GM18870 (cell line): ENCODE data around the gene INPP5A.

Source experiments
- ATAC-seq: cut with Tn5 transposase; IDR thresholded peaks from one replicate; pipeline ENCODE4 v1.9.1; 2021; ENCODE audit warnings: moderate library complexity; ENCODE audit not compliant: unreplicated experiment

The INPP5A gene

GRCh38 chr10:132685101-132685891, 147.7 kb downstream of the INPP5A start:
- ATAC-seq = no peak

- ATAC-seq = no peak
Measured at GRCh38 chr10:132685921-132686680, 148.5 kb downstream of the INPP5A start.

DNA sequence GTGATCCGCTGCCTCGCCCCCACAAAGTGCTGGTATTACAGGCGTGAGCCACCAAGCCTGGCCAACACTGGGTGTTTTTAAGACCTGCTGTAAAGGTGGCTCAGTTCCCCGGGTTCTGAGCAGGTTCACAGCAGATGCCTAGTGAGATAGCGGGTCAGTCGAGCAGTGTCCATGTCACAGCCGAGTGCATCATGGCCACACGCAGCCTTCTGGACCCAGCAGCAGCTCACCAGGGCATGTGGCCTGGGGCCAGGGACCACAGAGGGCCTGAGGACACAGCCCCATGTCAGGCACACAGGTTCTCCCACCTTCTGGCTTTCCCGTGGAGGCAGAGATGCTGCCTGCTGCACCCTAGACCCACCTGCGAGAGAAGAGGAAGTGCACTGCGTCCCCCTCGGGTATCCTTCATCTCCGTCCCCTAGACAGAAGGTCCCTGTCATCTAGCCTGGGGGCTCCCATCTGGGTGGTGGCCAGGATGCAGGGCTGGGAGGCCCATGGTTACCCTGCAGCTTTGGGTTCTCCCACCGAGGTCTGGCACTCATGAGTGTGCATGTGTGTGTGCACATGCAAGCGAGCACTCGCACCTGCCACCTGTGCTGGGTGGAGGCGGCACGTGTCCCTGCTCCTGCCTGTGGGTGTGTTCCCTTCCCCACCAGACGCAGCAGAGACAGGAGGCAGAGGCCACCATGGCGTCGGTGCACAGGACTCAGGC, 149.8 kb downstream of the INPP5A start:
- ATAC-seq = no peak

DNA sequence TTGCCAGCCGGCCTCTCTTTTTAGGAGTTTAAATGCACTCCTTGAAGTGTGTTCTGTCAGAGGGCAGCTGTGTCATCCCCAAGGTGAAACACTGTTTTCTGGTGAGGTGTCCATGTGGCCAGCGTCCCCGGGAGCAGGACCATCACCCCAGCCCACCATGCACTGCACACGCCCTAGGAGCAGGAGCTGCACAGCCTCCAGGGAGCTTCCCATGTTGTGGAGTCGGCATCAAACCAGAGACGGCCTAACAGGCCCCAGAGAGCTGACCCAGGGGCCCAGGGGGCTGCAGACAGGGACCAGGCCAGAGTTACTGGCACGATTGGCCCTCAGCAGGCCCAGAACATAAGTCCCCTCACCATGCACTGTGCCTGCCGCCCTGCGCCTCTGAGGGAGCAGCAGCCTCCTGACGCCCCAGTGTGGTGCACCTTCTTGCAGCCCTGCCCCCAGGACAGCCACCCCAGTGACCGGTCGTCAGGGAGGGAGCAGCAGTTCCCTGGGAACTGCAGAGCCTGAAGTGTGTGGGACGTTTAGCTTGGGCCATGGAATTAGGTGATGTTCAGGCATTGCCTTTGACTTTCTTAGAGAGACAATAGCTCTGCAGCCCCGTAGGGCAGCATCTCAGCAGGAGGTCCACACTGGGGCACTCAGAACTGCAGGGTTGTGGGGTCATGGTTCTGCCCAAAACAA, 150.4 kb downstream of the INPP5A start:
- ATAC-seq = no peak

GRCh38 chr10:132688580-132689420, 151.2 kb downstream of the INPP5A start:
- no peak for ATAC-seq

- no peak for ATAC-seq
Measured at GRCh38 chr10:132689721-132690360, 152.3 kb downstream of the INPP5A start.

DNA sequence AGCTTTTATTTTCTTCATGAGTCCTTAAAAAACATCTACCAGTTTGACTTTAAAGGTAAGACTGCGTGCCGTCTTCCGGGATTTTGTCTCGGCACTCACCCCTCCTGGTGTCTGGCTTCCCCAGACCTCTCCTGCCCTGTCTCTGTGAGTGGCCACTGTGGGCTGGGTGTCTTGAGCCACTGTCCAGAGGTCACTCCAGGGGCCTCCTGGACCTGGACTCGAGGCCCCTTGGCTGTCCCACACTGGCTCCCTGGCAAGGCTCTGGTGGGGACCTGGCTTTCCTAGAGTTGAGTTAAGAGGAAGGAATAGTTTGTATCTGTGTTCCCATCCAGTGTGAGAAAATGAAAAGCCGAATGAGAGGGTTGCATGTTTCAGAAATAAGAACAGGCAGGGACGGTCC, 152.8 kb downstream of the INPP5A start:
- ATAC-seq = no peak

GRCh38 chr10:132690821-132691610, 153.4 kb downstream of the INPP5A start:
- no peak for ATAC-seq

DNA sequence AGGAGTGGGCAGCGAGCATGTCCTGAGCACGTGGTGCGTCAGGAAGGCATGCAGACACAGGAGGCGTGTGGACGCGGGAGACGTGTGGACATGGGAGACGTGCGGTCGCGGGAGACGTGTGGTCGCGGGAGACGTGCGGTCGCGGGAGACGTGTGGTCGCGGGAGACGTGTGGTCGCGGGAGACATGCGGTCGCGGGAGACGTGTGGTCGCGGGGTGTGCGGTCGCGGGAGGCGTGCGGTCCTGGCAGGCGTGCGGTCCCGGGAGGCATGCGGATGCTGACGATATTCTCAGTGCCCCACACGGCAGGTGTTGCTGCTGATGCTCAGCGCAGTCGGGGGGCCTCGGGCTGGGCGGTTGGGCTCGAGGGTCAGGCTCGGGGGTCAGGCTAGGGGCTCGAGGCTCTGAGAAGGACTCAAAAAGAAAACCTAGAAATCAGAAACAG, 154.1 kb downstream of the INPP5A start:
- ATAC-seq = no peak

DNA sequence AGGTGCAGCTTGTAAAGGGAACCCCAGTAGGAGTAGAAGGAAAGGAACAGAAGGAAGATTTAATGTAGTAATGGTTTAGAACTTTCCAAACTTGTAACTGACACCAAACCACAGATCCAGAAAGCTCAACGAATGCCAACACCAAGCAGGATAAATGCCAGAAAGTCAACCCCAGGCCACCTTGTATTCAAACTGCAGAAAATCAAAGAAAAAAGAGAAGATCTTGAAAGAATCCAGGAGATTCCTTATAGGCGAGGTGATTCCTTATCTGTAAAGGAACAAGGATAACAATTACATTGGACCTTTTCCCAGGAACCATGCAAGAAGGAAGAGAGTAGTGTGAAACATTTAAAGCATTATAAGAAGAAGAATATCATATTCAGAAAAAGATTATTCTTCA, 154.7 kb downstream of the INPP5A start:
- no peak for ATAC-seq

- no peak for ATAC-seq
Measured at GRCh38 chr10:132693676-132694075, 156.1 kb downstream of the INPP5A start.

DNA sequence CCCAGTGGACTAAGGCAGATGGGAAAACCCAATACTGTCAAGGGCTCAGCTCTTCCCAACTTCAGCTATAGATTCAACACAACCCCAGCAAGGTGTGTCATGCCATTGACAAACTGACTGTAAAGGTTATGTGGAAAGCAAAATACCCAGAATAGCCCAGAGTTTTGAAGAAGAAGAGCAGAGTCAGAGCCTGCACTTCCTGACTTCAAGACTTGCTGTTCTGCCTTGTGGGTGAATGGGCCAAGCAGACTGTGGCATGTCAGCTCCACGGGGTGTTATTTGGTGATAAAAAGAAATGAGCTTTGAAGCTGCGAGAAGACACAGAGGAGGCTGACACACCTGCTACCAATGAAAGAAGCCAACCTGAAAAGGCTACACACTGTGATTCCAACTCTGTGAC, 158.6 kb downstream of the INPP5A start:
- ATAC-seq = no peak

DNA sequence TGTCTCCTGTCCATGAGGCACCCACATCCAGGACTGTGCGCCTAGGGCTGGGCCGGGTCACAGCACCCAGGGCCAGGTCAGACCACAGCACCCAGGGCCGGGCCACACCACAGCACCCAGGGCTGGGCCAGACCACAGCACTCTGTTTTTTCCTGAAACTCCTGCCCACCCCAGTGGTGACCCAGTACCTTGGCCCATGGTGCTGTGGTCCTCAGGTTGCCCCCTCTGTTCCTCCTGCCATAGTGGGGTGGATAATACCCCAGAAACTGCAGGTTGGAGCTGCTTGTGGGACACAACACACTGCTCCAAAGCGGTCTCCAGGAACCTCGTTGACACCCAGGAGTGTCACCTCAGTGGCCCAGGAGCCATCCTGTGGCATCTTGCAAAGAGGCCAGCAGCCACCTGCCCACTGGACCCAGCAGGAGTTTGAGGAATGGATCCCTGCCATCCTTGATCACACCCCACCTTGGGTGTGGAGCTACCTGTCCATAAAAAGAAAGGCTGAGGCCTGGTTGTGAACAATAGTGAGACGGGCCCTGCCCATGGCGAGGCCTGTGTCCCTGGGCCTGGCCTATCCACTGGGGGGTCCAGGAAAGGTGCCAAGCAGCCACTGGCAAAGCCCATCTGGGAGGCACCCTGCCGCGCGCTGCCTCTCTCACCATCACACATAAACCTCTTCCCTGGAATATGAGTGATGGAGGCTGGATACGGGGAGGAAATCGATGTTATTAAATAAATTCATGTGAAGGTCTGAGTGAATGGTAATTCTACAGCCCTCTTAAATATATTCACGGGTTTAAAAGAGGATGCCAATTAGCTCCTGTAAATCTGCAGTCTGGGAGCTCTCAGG, 159.4 kb downstream of the INPP5A start:
- ATAC-seq = no peak

GRCh38 chr10:132697578-132698200, 160.1 kb downstream of the INPP5A start:
- ATAC-seq = no peak

GRCh38 chr10:132698211-132698751, 160.7 kb downstream of the INPP5A start:
- ATAC-seq = no peak

GRCh38 chr10:132698761-132699391, 161.3 kb downstream of the INPP5A start:
- no peak for ATAC-seq
